ENCODE data around the gene ITPK1.

DNA sequence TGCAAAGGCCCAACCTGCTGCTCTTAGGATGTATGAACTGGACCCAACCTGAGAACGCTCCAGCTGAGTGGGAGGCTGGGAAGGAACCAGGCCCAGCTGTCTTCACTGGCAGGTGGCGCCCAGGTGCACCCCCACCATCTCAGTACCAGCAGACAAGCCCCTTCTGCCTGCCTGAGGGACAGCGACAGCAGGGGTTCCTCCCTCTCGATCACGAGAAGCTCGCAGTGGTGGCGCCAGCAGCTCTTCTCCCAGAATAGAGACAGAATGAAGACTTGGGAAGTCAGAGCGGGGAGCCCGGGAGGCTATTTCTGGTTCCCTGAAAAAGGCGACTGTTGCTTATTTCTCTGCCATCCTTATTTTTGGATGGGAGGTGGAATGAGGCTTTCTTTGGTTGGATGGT, 146.3 kb downstream of the ITPK1 start:
- no peak for TF ChIP-seq POLR2A (IDR thresholded peaks at IDR 0.05)
- TF ChIP-seq, protein P1, sequence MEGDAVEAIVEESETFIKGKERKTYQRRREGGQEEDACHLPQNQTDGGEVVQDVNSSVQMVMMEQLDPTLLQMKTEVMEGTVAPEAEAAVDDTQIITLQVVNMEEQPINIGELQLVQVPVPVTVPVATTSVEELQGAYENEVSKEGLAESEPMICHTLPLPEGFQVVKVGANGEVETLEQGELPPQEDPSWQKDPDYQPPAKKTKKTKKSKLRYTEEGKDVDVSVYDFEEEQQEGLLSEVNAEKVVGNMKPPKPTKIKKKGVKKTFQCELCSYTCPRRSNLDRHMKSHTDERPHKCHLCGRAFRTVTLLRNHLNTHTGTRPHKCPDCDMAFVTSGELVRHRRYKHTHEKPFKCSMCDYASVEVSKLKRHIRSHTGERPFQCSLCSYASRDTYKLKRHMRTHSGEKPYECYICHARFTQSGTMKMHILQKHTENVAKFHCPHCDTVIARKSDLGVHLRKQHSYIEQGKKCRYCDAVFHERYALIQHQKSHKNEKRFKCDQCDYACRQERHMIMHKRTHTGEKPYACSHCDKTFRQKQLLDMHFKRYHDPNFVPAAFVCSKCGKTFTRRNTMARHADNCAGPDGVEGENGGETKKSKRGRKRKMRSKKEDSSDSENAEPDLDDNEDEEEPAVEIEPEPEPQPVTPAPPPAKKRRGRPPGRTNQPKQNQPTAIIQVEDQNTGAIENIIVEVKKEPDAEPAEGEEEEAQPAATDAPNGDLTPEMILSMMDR (IDR thresholded peaks at IDR 0.05) = no peak
- no peak for TF ChIP-seq EP300 (IDR thresholded peaks at IDR 0.05)

Data from stomach (tissue), 4 donors.